GM23338 (cell line): ENCODE results near the gene SND1.

Experiments
- CTCF ChIP-seq, 2 experiments: fragments of 200-600 bp in 1 of 2; sonication (generic) in 1 of 2; conservative IDR thresholded peaks; 2 replicates each; pipeline versions ENCODE4 v1.5.1 to v1.6.1; 2016 to 2017; ENCODE audit warnings: antibody characterized with exemption in 2 of 2, low read depth in 2 of 2, mild to moderate bottlenecking in 2 of 2, moderate library complexity in 1 of 2
- EZH2 ChIP-seq: fragments of 200-600 bp; sonication (generic); IDR thresholded peaks from one replicate; pipeline ENCODE4 v1.8.0; 2017; ENCODE audit warnings: antibody characterized with exemption, mild to moderate bottlenecking, low read depth; ENCODE audit not compliant: unreplicated experiment
- POLR2AphosphoS5 ChIP-seq: IDR thresholded peaks from 2 replicates; pipeline ENCODE4 v1.6.1; 2016; ENCODE audit warnings: antibody characterized with exemption, low read depth
- REST ChIP-seq: IDR thresholded peaks from one replicate; pipeline ENCODE4 v1.6.1; 2018; ENCODE audit warnings: antibody characterized with exemption; ENCODE audit not compliant: unreplicated experiment

GRCh38 chr7:127881564-127881963 is 229.6 kb downstream of the SND1 start:
- TF ChIP-seq CTCF (conservative IDR thresholded peaks at IDR 0.05; ENCODE audit: low read depth in 2 of 2) (no peak), EZH2 (no peak), POLR2AphosphoS5 (no peak), REST (no peak)
